ENCODE results near the gene HOXA6.
A peak's percentile ranks its signal among the peaks of the same experiment; 100 is the strongest.

HOXA6 gene

DNA sequence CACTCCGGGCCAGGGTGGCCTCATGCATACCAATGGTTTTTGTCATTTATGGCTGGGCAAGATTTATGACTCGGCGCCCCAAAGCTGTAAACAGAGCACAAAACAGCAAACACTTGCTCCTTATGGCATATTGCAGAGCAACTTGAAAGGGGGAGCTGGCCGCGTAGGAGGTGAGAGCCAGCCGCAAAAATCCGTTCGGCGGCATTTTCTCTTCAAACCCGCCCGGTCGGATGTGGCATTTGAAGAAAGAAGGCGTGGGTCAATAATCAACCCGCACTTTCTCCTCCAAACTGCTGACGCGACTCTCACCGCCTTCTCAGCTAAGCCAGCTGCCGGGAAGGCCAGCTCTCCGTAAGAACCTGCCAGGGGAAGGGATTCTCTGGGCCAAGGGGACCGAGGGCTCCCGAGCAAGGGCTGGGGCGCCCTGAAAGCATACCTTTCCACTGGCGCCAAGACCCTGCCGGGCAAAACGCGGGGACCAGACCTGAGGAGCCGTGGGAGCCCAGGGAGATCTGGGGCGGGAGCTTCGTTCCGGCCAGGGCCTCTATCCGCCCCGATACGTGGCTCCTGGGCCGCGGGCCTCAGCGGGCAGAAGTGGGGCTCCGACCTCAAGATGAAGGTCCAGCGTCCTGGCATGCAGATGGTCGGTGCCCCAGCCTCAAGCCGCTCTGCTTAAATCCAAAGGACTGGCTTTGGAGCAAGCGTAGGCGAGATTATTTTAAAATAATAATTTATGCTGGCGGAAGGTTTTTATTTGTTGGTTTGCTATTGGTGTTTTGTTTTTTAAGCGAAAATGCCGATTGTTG is 32.1 kb downstream of the HOXA6 start:
- Histone ChIP-seq H3K4me3 (ENCODE audit: low read length) (no peak overlapping the region), H3K4me1 (ENCODE audit: control insufficient read depth, low read depth, low read length) (no peaks in the 10 kb centered on the region), H3K27me3 (ENCODE audit: control insufficient read depth, insufficient read depth, low read length) (peaks cover 97% of the 10 kb centered on the region), H3K36me3 (ENCODE audit: control insufficient read depth, low read depth, low read length) (no peaks in the 10 kb centered on the region), H3K9me3 (ENCODE audit: control insufficient read depth, low read depth, low read length) (peaks cover 4% of the 10 kb centered on the region), H3K9ac (ENCODE audit: low read length) (no peak overlapping the region), H3K27ac (ENCODE audit: low read length) (no peak overlapping the region)

DNA sequence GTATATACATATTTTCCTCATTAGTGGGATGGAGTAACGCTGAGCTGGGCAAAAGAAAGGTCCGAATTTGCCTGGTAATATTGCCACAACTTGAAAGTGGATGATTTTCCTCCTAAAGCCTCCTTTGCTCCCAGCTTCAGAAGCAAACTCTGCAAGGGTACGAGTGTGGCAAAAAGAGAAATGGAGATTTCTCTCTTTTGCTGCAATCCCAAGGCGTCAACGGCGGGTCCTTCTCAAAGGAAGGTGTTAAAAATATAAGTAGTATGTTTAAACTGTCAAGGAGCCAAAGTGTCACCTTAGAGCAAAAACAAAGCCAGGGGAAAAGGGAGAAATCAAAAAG is 32.7 kb downstream of the HOXA6 start:
- Histone ChIP-seq H3K36me3 (ENCODE audit: control insufficient read depth, low read depth, low read length) (no peaks in the 10 kb centered on the region), H3K9me3 (ENCODE audit: control insufficient read depth, low read depth, low read length) (peaks cover 3% of the 10 kb centered on the region), H3K4me3 (ENCODE audit: low read length) (no peak overlapping the region), H3K27me3 (ENCODE audit: control insufficient read depth, insufficient read depth, low read length) (peaks cover 97% of the 10 kb centered on the region), H3K4me1 (ENCODE audit: control insufficient read depth, low read depth, low read length) (no peaks in the 10 kb centered on the region), H3K27ac (ENCODE audit: low read length) (no peak overlapping the region), H3K9ac (ENCODE audit: low read length) (no peak overlapping the region)

DNA sequence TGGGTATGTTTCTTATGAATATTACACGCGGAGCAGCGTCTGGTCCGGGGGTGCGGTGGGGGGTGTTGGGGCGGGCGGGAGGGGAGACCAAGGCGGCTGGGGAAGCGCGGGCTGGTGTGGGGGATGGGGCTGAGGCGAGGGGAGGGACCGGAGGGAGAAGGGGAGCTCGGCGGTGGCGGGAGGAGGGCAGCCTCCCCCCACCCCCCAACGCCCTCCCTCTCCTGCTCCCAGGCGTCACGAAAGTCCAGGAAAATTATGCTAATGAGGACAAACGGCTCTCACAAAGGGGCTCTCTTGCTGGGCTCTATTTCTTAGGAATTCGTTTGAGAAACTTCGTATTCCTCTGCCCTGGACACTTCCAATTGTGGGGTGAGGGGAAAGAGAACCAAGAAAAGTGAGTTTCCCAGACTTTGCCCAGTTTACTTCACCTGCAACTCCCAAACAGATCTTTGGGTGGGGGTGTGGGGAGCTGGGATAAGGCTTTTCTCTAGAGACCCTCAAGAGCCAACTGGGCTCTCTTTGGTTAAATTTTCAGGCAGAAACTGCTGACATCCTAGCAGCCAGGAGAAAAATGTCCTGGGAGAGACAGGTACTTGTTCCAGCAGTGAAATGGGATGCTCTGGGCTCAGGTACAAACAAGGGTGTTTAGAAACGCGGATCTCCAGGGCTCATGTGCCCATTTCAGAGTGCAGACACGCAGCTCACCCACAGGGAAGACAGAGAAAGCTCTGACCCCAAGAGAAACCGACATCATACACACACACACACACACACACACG is 33.4 kb downstream of the HOXA6 start:
- no peak overlapping the region for H3K9ac ChIP-seq (ENCODE audit: low read length)
- no peaks in the 10 kb centered on the region for H3K36me3 ChIP-seq (ENCODE audit: control insufficient read depth, low read depth, low read length)
- H3K27ac ChIP-seq (ENCODE audit: low read length): no peak overlapping the region
- H3K27me3 ChIP-seq (ENCODE audit: control insufficient read depth, insufficient read depth, low read length): peaks cover 97% of the 10 kb centered on the region
- H3K4me3 ChIP-seq (ENCODE audit: low read length): no peak overlapping the region
- H3K9me3 ChIP-seq (ENCODE audit: control insufficient read depth, low read depth, low read length): no peaks in the 10 kb centered on the region
- H3K4me1 ChIP-seq (ENCODE audit: control insufficient read depth, low read depth, low read length): no peaks in the 10 kb centered on the region

DNA sequence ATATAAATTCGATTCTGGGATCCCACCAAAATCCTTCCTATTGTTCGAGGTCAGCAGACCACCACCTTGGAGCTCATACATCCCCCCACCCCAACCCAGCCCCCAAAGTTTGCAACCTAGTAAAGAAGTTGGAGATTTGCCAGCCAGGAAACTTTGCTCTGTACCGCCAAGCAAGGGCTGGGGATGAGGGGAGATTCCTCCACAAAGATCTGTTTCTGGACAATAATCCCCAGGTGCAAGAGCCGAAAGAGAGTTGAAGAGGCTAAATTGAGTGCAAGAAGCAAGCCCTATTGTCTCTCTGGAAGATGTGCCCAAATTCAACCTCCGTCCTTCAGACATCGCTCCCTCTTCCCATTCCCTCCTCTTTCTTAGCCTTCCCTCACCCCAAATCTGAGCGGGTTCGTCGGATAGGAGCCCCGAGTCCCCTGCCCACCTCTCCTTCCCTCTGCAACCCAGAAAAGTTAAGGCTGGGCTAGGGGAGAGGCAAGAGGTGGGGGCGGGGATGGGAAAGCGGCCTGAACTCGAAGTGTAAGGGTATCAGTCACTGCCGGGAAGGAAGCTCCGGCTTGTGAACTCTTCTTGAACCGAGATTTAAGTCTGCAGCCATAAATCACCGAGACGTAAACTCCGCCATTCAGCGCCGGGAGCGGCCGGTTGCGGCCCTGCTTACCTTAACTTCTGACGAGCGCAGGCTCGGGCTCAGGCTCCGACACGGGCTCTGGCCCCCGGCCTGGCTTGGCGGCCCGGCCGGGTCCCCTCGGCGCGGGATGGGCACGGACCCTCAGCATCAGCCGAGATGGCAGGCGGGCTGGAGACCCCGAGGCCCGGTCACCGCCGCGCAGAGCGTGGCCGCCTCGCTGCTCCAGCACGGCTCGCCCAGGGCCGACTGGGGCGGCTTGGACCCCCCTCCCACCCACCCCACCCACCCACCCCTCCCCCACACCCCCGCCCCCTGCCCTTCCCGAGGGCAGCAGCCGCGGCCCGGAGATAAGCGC is 34.3 kb downstream of the HOXA6 start:
- H3K27ac ChIP-seq (ENCODE audit: low read length): no peak overlapping the region
- no peak overlapping the region for H3K9ac ChIP-seq (ENCODE audit: low read length)
- H3K4me1 ChIP-seq (ENCODE audit: control insufficient read depth, low read depth, low read length): no peaks in the 10 kb centered on the region
- H3K4me3 ChIP-seq (ENCODE audit: low read length): peak overlapping the region; percentile 36
- H3K36me3 ChIP-seq (ENCODE audit: control insufficient read depth, low read depth, low read length): no peaks in the 10 kb centered on the region
- H3K9me3 ChIP-seq (ENCODE audit: control insufficient read depth, low read depth, low read length): no peaks in the 10 kb centered on the region
- peaks cover 97% of the 10 kb centered on the region for H3K27me3 ChIP-seq (ENCODE audit: control insufficient read depth, insufficient read depth, low read length)

DNA sequence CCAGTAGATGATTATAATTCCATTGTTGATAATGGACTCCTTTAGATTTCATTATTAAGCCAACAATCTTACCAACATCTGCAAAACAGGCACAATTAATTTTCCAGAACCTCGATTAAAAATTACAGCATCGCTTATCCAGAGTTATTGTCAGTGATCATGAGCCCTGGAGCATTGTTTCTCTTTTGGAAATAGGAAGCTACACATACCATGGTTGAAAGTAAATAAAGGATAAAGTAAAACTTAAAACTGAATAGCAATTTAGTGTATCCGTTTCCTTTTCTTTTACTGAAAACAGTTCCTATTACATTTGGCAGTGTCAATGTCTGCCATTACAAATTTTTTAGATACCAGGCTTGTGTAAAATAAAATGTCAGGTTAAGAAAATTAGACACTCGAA is 35.2 kb downstream of the HOXA6 start:
- H3K4me3 ChIP-seq (ENCODE audit: low read length): no peak overlapping the region
- H3K27ac ChIP-seq (ENCODE audit: low read length): no peak overlapping the region
- H3K9me3 ChIP-seq (ENCODE audit: control insufficient read depth, low read depth, low read length): no peaks in the 10 kb centered on the region
- H3K36me3 ChIP-seq (ENCODE audit: control insufficient read depth, low read depth, low read length): no peaks in the 10 kb centered on the region
- H3K27me3 ChIP-seq (ENCODE audit: control insufficient read depth, insufficient read depth, low read length): peaks cover 97% of the 10 kb centered on the region
- no peak overlapping the region for H3K9ac ChIP-seq (ENCODE audit: low read length)
- no peaks in the 10 kb centered on the region for H3K4me1 ChIP-seq (ENCODE audit: control insufficient read depth, low read depth, low read length)

DNA sequence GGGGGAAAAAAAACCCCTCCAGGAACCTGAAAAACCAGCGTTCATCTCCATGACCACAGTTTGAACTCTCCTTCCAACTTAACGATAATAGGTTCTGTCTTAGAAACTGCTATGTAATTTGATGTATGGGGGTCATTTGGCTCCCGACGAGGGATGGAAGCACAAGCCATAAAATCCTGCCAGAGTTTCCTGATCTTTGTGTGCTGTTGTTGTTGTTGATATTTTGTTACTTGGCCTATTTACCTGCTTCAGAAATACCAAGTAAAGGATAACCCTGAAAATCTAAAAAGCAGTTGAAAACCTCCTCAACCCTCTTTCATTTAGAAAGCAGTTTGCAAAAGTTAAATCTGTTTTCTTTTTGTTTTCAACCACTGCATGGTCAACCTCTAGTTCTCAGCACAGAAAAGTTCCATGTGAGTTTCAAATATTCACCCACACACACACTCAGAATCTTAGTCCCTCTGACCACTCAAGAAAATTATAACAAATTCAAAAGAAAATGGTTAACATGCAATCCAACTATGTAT is 35.8 kb downstream of the HOXA6 start:
- peaks cover 97% of the 10 kb centered on the region for H3K27me3 ChIP-seq (ENCODE audit: control insufficient read depth, insufficient read depth, low read length)
- H3K36me3 ChIP-seq (ENCODE audit: control insufficient read depth, low read depth, low read length): no peaks in the 10 kb centered on the region
- no peaks in the 10 kb centered on the region for H3K4me1 ChIP-seq (ENCODE audit: control insufficient read depth, low read depth, low read length)
- H3K9ac ChIP-seq (ENCODE audit: low read length): no peak overlapping the region
- H3K27ac ChIP-seq (ENCODE audit: low read length): no peak overlapping the region
- H3K4me3 ChIP-seq (ENCODE audit: low read length): no peak overlapping the region
- H3K9me3 ChIP-seq (ENCODE audit: control insufficient read depth, low read depth, low read length): no peaks in the 10 kb centered on the region

DNA sequence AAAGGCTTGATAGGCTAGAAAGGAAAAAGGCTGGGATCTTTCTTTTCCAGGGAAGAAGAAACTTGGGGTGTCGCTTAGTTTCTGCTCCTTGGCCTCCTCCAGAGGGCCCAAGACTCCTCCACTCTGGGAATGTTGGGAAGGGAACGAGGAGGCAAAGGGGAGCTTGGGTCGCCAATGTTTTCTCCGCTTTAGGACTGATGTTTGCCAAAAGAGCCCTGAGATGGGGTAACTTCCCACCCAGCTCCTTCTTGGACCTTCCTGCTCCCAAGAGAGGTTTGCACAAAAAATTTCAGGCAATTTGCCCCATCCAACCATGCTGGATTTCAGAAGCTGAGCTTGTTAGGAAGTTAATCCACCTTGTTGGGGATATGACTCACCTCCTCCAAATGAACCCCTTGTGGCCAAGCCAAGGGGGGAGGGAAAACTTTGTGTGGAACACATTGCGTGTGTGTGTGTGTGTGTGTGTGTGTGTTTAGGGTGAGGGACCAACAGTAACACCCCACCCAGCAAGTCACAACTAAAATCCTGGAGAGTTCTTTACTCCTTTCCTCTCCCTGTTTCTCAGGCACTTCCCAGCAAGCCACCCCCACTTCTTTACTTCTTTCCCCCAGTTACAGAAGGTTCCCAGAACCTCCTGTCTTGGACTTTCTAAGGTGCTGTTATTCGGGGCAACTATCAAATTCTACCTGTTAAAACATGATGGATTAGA is 36.4 kb downstream of the HOXA6 start:
- Histone ChIP-seq H3K4me3 (ENCODE audit: low read length) (no peak overlapping the region), H3K27me3 (ENCODE audit: control insufficient read depth, insufficient read depth, low read length) (peaks cover 97% of the 10 kb centered on the region), H3K9ac (ENCODE audit: low read length) (no peak overlapping the region), H3K36me3 (ENCODE audit: control insufficient read depth, low read depth, low read length) (no peaks in the 10 kb centered on the region), H3K27ac (ENCODE audit: low read length) (no peak overlapping the region), H3K4me1 (ENCODE audit: control insufficient read depth, low read depth, low read length) (no peaks in the 10 kb centered on the region), H3K9me3 (ENCODE audit: control insufficient read depth, low read depth, low read length) (no peaks in the 10 kb centered on the region)

DNA sequence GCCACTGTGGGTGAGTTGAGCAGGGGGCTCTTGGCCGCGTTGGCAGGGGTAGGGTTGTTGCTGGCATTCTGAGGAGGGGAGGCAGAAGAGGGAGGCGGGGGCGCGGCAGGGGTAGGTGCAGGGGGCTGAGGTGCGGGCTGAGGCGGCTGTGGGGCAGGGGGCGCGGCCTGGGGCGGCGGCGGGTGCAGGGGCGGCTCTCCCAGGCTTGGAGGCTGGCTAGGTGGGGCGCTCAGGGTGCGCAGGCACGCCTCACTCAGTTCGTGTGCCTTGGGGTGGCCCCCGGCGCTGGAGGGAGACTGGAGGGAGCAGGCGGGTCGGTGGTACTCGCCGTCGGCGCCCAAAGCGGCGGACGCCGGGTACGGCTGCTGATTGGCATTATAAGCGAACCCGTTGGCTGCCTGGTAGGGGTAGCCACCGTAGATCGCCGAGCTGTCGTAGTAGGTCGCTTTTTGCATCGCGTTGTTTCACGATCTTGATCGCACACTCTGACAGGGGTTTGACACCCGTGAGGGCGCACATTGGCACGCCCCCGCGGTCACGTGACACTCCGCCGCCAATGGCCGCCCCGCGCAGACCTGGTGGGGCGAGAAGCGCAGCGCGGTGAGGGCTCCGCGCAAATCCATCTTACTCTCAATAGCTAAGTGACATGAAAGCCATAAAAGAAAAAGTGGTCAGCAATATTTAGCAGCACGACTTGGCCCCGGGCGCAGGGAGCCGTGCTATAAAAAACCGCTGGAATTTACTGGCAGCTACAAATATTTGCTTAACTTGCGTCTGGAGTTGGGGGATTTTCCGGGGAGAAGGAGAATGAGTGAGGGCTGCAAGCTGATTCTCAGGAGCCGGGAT is 37.2 kb downstream of the HOXA6 start:
- no peaks in the 10 kb centered on the region for H3K4me1 ChIP-seq (ENCODE audit: control insufficient read depth, low read depth, low read length)
- no peak overlapping the region for H3K27ac ChIP-seq (ENCODE audit: low read length)
- H3K9ac ChIP-seq (ENCODE audit: low read length): no peak overlapping the region
- no peaks in the 10 kb centered on the region for H3K9me3 ChIP-seq (ENCODE audit: control insufficient read depth, low read depth, low read length)
- peaks cover 97% of the 10 kb centered on the region for H3K27me3 ChIP-seq (ENCODE audit: control insufficient read depth, insufficient read depth, low read length)
- H3K36me3 ChIP-seq (ENCODE audit: control insufficient read depth, low read depth, low read length): no peaks in the 10 kb centered on the region
- H3K4me3 ChIP-seq (ENCODE audit: low read length): peak overlapping the region; percentile 17

DNA sequence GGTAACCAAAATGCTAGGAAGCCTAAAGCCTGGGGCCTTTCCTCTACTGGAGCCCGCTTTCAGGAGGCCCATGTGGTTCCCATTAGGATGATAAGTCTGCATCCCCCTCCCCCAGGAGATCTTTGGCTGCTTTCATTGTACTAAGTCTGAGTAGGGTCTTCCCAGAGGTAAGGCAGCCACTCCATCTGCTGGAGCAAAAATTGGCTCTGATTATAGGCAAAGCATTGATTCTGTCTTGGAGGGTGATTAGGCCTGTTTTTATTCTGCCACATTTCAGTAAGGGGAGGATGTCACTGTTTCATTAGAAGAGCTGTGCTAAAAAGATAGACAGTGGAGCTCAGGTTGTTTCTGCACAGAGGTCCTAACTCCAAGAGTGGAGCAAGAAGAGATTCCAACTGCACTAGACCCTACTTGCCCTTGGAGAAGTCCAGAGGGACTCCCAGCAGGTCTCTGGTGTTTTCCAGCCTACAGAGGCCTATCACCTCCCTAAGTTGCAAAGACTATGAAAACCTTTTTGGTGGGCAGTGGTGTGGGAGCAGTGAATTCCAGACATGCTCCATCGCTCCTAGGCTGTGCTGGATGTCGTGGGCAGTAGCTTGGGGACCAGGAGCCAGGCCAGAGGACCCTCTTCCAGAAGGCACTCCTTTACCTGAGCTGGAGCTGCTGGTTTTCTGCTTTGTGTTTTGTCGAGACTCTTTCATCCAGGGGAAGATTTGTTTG is 37.9 kb downstream of the HOXA6 start:
- no peaks in the 10 kb centered on the region for H3K9me3 ChIP-seq (ENCODE audit: control insufficient read depth, low read depth, low read length)
- no peaks in the 10 kb centered on the region for H3K4me1 ChIP-seq (ENCODE audit: control insufficient read depth, low read depth, low read length)
- H3K27me3 ChIP-seq (ENCODE audit: control insufficient read depth, insufficient read depth, low read length): peaks cover 97% of the 10 kb centered on the region
- no peak overlapping the region for H3K27ac ChIP-seq (ENCODE audit: low read length)
- H3K4me3 ChIP-seq (ENCODE audit: low read length): no peak overlapping the region
- no peak overlapping the region for H3K9ac ChIP-seq (ENCODE audit: low read length)
- H3K36me3 ChIP-seq (ENCODE audit: control insufficient read depth, low read depth, low read length): no peaks in the 10 kb centered on the region

Data from iPS-18a (cell line).